Stimulated activated CD8-positive, alpha-beta memory T cell treated with anti-CD3 and anti-CD28 coated beads, Interleukin-7, amount 100 ng/mL, for 24 hours (primary cell): ENCODE measurements around the gene NDUFB10.
"Not testable (repeated sequence)": the region's sequence is repeated elsewhere in the genome, so short reads cannot be mapped to it uniquely, and the experiment has no call there.

Source experiments
- DNase-seq: peaks from one replicate; pipeline ENCODE4 v3.0.0-alpha.2; 2020; ENCODE audit warnings: low read depth

The NDUFB10 gene

DNA sequence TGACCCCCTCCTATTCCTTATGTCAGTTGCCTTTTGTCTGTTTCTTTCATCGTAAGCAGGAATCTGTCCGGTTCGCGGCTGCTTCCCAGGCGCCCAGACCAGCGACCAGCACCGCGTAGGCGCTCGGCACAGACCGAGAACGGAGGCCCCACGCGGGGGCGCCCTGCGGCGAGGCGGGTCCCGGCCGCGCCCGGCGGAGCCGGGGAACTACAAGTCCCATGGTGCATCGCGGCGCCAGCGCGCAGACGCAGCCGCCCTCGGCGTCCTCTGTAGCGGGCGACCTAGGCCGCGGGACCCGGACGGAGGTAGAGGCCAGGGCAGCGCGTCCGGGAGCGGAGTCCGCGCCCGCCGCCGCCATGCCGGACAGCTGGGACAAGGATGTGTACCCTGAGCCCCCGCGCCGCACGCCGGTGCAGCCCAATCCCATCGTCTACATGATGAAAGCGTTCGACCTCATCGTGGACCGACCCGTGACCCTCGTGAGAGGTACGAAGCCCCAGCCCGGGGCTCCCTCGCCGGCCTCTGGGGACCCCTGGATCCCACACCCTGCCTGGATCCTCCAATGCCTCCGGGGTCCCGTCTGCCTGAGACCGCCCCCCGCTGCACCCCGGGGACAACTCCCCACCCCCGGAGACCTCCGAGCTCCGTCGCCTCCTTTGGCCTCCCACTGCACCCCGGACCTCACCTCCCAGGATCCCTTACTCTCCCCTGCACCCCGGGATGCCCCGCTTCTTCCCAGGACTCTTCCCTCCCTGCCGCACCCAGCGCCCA lies at the start of gene NDUFB10:
TSS of gene NDUFB10 (plus strand) at position 270 of the 771 bp plus-strand sequence. CDS start at position 357, 87 bp downstream.
- DNase-seq = peak; percentile 82

DNA sequence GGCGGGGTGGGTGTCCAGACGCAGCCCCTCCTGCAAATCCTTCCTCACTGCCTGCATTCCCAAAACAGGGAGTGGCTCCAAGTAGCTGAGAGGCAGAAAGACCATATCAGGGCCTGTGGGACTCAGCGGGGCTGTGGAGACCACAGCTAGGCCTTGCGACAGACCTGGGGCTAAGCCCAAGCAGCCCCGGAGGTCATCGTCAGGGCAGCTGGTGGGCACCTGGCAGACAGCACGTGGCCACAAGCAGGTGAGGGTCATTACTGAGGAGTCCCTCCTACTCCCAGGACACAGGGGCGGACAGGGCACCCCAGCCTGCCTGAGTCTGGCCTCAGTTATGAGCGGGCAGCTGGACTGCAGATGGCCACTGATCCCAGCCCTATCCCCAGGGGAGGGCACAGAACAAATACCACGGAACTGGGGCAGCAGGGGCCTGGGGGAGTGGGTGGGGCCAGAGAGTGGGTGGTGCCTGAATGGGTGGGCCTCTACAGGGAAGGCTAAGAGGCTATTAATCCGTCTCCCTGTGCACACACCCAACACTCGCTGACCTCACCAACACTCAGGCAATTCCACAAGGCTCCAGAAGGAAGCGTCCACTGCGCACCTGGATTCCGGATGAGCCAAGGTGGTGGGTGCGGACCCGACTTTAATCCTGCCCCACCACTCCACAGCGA lies 49.6 kb upstream of the NDUFB10 start:
- no peak for DNase-seq

DNA sequence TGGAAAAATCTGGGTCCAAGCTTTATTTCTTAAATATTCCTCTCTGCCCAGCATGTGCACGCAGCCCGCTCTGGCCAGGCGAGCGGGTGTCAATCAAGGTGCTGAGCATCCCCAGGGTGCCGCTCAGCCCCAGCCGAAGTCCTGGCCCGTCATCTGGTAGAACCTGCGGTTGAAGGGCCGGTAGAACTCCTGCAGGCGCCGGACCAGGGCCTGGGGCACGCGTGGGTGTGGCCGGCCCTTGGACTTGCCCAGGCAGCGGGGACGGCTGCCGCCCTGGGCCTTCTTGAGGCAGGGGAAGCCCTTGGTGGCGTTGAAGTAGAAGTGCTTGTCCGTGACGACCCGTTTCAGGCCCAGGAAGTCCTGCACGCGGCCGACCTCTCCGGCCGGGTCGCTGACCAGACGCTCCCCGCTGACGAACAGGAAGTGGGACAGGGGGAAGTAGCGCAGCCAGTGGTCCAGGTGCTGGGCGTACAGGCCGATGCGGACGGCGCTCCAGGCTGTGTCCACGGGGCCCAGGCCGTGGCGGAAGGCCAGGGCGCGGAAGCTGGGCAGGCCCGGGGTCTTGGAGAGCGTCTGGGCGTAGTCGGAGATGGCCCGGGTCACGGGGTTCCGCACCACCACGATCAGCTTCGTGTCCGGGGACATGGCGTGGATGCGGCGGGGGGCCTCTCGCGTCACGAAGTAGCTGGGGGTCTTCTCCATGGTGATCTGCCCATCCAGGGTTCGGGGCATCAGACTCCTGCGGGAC lies 47.7 kb upstream of the NDUFB10 start:
- no peak for DNase-seq

DNA sequence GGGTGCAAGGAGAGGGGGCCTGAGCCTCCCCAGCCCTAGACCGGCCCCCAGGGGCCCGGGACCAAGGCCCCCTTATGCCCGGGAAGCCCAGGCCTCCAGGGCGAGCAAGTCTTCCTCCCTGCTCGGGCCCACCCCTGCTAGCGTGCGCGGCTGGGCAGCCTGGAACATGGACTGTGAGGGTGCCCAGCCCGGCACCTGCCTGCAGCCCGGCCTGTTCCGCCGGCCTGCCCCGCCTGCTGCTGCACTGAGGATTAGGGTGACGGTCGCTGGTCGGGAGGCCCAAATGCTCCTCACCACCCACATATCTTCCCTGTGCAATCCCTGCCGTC lies 47.2 kb upstream of the NDUFB10 start:
- DNase-seq = no peak

DNA sequence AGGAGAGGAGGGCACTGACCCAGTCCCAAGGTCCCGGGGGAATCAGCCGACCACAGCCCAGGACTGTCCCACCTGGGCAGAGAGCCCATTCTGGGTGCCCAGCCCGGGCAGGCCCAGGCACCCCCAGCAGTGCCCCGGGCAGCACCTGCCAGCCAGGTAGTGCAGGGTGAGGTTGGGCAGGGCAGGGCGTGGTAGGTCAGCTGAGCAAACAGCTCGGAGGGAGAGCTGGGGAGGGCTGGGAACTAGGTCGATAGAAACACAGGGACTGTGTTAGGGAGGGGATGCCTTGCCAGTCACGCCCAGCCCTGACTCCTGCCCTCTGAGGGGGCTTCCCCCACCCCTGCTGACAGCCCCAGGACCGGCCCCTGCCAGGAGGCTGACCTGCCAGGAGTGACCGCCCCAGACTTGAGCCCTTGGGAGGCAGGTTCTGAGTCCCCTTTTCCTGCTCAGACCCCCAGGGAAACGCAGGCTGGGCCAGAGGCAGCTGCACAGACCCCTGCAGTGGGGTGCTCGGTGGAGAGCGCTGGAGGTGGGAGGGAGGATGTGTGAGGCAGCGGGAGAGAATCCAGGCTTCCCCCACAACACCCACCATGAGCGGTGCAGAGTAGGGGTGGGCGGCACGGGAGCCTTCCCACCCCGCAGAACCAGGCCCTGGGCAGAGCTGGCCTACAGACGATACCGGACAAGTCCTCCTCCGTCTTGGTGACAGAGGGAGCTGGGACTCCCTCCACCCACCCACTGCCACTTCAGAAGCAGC lies 45.8 kb upstream of the NDUFB10 start:
- DNase-seq = no peak

DNA sequence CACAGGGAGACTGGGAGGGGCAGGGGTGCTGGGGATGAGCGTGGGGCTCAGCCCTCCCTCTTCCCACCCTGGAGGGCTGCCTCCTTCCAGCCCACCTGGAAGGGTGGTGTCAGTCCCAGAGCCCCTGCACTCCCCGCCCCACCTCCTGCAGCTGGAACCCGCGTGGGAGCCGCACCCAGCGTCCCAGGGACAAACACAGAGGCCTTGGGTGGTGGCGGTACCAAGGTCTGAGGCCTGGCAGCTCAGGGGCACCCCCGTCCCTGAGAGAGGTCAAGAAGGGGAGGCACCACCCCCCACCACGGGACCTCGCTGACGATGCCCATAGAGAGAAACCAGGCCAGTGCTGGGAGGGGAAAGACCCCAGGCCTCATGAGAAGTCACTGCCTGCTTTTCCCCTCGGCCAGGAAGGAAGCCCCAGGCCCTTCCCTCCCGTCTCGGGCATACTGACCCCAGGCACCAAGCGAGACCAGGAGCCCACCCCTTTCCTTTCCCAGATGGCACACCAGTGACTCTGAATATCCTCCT lies 45.2 kb upstream of the NDUFB10 start:
- DNase-seq = no peak

DNA sequence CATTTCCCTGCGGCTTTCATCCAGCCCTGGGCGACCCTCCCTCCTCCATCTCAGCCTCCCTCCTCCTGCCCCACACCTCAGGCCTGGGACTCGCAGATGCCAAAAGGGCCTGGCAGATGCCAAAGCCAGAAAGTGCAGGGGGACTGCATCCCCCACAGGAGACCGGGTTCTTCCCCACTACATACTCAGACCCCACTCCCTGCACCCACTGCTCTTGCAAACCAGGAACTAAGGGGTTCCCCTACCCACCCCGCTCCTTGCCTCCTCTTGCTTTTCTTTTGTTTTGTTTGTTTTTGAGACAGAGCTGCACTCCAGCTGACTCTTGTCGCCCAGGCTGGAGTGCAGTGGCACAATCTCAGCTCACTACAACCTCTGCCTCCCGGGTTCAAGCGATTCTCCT lies 44.4 kb upstream of the NDUFB10 start:
- DNase-seq = no peak

DNA sequence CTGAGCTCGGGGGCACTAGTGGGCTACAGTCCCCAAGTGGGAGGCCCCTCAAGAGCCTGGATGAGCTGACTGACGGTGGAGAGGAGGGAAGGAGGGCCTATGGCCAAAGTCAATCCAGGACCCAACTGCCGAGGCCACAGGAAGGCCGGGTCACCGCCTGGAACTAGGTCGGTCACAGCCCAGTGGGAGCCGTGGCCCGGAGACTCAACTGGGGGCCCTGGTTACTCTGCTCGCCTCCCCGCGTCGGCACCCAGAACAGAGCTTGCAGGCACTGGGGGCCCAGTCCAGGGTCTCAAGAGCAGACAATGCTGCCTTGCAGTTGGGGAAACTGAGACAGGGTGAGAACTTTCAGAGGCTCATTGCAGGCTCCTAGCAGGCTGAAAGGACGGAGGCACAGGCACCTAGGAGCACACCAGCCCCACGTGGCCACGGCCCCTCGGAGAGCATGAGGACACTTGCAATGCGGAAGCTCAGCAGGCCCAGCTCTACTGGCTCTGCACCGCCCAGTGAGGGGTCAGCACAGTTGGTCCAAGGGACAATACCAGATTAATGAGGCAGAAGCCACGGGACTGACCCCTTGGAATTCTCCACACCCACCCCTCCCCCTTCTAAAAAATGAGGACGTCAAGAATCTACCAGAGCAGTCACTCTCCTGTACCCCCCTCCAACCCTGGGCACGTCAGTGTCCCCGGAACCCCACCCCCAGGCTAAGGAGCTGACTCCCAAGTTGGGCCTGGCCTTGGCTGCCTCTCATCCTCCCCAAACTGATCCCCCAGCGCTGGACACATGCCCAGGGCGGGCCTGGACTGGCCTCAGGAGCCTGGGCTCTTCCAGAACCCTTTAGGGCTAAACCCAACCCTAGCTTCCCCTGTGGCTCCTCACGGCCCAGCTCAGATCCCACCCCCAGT lies 43.4 kb upstream of the NDUFB10 start:
- no peak for DNase-seq

DNA sequence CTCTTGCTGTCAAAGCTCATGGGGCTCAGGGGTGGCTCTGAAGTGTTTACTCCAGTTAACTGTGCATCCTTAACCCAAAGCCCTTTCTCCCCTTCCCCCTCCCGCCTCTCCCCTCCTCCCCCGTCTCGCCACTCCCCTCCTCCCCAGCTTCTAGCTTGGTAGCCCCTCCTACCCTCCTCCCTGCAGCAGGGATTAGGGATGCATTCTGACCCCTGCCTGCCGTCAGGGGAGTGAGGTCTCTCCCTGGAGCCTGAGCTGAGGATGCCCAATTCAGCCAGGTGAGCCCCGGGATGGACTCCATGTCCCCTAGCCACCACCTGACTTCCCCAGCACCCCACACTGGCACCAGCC lies 42.7 kb upstream of the NDUFB10 start:
- DNase-seq = no peak

DNA sequence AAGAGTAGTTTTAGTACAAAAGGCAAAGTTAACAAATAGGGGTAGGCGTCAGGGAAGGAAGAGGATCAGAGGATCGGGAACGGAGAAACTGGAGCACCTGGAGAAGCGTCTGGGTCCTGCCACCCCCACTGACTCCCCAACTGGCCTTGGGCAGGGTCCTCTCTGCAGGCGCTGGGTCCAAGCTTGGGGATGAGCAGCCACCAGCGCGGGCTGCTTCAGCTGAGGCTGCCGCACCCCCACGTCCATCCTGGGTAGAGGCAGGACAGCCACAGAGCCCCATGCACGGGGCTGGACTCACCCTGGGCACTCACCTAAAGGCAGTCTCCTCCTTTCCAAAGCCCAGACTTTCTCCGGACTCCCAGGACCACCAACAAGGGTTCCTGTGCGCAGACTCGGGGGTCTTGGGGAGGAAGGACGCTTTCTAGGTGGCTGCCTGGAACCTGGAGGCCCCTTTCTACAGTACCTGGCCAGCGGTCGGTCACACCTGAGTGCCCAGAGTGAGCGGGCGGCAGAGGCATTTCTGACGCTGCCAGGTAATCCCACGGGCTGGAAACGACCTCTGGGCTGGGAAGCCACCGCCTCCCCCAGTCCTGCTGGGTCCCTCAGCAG lies 42.2 kb upstream of the NDUFB10 start:
- no peak for DNase-seq

DNA sequence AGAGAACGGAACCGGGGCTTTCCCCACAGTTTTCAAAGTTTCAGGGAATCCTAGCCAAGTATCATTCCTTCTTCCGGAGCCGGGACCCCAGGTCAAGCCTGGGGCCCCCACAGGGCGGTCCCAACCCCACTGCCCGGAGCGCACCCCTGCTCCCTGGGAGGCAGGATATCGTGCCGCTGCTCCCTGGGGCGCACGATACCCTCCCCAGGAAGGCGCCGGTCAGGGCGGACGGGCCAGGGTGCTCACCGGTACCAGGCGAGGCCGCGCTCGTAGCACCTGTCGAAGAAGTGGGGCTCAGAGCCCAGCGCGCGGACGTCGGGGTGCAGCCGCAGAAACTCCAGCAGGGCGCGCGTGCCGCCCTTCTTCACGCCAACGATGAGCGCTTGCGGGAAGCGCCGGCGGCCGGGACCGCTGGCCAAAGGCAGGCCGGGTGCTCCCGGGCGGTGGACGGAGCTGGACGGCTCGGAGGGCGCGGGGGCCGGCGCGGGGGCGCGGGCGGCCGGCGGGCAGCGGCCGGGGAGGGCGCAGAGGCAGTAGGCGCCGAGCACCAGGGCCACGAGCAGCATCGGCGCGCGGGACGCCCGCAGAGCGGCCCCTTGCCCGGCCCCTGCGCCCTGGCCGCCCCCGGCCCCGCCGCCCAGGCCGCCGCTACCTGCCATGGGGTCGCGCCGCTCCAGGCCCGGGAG lies 41.5 kb upstream of the NDUFB10 start:
- no peak for DNase-seq

DNA sequence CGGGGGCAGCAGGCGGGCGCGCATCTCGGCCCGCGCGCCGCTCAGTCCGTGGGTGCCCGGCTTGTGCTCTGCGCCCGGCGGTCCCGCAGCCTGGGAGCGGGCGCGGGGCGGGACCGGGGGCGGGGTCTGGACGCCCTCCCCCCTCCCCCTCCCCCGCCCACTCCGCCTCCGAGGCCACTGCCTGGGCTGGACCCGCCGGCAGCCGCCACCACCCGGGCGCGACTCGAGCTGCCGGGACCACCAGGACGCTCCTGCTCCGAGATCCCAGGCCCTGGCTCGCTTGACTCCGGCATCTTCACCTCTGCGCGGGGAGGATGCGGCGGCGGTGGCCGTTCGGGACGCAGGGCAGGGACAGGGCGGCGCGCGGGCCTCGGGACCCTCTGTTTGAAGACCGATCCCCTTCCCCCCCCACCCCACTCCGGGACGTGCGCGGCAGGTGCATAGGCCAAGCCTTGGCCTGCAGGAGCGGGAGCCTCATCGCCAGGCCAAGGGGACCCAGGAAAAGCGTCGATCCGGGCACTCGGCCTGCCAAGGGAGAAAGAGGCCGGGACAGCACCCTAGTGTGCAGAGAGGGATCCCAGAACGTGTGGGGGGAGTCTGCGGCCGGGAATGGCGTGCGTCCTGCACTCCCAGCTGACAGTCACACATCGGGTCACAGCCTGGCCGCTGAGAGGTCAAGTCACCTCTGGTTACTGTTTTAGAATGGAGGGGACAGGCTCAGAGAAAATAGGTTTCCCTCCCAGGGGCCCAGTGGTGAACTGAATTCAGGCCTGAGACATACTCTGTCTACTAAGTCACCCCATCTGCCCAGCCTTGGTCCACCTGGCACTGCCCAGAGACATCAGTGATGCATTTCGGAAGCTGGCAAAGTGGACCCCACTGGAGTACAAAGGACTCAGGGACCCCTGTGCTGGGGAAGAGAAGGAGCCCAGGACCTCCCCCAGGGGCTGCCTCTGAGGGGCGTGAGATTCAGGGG lies 40.7 kb upstream of the NDUFB10 start, which contains the start of gene HS3ST6:
TSS of gene HS3ST6 (minus strand) at position 65 of the 976 bp plus-strand sequence. CDS start 92 bp downstream, outside the sequence.
- DNase-seq = no peak

DNA sequence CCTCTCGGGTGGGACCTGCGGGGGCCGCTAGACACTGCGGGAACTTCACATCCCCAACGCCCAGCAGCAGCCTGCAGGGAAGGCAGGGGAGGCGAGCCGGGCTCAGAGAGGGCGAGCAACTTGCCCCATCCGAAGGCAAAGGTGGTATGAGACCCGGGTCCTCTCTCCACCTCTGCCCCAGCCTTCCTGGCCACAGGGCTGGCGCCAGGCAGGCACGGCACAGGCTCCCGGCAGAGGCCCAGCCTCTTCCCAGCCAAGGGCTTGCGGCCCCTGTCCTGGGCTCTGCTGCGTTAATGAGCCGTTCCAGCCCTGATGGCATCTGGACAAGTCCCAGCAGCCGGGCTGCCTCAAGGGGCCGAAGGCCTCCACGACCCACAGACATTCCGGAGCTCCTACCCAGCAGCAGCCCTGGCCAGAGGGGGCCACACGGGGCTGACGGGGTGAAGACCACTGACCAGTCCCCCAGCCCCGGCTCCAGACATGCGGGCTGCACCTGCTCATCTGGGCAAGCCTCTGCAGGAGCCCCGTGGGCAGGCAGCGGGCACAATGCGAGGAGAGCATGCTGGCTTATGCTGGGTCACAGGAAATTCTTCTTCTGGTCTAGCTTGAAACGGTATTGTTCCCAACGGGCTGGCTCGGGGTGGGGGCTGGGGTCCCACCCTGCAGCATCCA lies 39.9 kb upstream of the NDUFB10 start:
- no peak for DNase-seq

DNA sequence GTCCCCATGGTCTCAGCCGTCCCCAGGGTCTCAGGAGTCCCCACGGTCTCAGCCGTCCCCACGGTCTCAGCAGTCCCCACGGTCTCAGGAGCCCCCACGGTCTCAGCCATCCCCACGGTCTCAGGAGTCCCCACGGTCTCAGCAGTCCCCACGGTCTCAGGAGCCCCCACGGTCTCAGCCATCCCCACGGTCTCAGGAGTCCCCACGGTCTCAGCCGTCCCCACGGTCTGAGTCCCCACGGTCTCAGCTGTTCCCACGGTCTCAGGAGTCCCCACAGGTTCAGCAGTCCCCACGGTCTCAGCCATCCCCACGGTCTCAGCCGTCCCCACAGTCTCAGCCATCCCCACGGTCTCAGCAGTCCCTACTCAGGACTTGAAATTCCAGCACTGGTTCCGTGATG lies 39.2 kb upstream of the NDUFB10 start:
- DNase-seq = not testable (repeated sequence)

DNA sequence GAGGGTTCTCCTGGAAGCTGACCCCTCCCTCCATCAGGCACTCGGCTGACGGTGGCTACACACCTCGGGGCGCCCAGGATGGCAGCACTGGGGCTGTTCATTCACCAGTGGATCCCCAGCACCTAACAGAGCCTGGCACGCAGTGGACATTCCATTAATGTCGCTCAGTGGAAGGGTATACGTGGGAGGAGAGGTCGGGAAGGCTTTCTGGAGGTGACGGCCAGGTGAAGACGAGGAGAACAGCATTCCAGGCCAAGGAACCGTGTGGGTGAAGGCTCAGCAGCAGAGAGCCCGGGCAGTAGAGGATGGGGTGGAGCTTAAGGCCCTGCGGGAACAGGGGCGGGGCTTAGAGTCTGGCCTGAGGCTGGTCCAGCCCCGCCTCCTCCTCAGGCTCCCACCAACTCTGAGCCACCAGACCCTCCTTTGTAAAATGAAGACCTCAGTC lies 38.6 kb upstream of the NDUFB10 start:
- DNase-seq = no peak

DNA sequence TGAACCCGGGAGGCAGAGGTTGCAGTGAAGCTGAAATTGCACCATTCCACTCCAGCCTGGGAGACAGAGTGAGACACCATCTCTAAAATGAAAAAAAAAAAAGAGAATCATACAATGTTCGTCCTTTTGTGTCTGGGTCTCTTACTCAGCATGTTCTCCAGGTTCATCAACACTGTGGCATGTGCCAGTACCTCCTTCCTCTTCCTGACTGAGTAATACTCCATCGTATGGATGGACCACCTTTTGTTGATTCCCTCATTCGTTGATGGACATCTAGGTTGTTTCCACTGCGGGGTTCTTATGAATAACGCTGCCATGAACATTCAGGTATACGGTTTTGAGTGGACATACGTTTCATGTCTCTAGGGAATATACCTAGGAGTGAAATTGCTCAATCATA lies 37.0 kb upstream of the NDUFB10 start:
- DNase-seq = no peak

DNA sequence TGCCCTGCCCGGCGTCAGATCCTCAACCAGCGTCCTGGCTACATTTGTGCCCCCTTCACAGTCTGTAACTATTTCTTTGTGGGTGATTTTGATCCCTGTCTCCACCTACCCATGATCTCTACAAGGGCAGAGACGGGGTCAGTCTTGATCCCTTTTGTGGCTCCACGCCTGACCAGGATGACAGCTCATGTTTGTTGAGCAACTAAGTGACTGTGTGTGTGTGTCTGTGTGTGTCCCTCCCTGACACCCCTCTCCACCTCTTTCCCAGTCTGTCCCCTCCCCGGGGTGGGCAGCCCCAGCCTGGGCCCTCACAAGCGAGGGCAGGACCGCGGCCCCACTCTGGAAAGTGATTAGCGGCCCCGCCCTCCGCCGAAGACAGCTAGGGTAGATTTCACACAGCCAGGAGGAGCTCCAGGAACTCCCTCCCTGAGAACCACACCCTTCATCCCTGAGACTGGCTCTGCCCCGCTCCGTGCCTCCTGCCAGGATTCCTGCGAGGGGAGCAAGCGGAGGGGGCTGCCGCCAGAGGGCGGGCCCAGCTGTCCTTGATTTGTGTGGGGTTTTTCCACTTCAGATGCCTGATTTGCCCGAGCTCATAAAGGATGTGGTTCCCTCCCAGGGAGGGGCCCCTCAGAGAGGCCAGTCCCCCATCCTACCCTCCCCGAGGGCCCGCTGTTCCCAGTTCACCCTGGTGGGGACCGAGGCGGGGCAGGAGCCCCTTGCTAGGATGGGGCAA lies 35.9 kb upstream of the NDUFB10 start:
- no peak for DNase-seq
